NCI-H2107 treated with DMSO at 0.1 percent for 48 hours (cell line): ENCODE data around the gene KRT7.
A peak's percentile ranks its signal among the peaks of the same experiment; 100 is the strongest.
"Not testable (repeated sequence)": the region's sequence is repeated elsewhere in the genome, so short reads cannot be mapped to it uniquely, and the experiment has no call there.

Experiments used
- DNase-seq: peaks from one replicate; lab custom pipeline; 2025; ENCODE audit not compliant: unreplicated experiment; lab: John Stamatoyannopoulos, UW

Gene KRT7

DNA sequence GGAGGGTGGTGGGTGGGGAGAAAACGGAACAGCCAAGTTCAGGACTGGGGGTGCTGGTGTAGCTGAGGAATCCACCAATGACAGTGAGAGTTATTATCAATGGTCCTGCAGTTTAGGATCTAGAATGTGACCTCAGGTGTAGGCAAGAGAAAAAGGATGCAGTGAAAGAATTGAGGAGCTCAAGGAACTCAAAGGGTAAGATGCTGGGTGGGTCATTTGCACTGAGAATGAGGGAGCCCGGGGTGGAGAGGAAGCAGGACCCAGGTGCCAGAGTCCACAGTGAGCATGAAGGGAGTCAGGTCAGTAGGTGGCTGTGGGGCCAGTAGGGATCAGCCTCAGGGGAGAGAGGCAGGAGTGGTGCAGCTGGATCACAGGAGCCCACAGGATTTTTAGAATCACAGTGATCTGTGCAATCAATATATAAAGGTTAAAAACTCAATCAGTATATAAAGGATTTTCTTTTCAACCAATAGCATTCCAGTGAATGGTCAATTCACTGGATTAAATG, 3.2 kb upstream of the KRT7 start:
- no peak for DNase-seq

GRCh38 chr12:52230364-52231281, 2.4 kb upstream of the KRT7 start:
- DNase-seq = no peak

DNA sequence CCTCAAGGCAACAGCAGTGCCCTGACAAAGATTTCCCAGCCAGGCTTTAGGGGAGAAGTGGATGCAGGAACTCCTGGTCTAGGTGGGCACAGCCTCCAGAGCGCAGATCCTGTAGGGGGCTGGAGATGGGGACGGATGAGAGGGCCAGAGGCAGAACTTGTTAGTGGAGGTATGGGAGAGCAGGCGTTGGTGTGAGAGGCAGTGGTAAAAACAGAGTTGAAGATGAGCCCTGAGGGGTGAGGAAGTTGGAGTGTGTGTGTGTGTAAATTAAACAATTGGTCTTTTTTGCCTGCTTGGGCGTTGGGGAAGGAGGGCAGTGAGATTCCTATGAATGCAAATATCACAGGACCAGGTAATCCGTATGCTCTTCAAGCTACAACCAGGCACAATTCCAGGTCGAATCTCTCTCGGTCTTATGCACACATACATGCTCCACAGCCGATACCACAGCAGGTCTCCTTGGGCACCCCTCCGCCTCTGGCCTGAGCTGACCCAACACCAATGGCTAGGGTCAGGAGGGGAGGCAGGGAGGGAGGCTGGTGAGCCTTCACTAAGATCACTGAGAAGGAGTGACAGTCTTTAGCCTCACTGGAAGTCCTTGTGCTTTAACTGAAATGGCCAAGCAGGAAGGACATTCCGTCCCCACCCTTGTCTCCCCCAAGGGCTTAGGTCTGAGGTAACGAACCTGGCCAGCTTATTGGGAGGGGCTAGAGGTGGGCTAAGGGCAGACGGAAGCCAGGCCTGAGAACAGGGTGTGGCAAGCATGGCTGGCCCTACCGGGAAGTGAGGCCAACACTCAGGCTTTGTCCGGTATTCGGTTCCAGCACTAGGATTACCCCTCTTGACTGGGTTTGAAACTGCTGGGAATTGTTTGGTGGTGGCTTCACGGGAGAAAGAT, 1.5 kb upstream of the KRT7 start:
- DNase-seq = no peak

DNA sequence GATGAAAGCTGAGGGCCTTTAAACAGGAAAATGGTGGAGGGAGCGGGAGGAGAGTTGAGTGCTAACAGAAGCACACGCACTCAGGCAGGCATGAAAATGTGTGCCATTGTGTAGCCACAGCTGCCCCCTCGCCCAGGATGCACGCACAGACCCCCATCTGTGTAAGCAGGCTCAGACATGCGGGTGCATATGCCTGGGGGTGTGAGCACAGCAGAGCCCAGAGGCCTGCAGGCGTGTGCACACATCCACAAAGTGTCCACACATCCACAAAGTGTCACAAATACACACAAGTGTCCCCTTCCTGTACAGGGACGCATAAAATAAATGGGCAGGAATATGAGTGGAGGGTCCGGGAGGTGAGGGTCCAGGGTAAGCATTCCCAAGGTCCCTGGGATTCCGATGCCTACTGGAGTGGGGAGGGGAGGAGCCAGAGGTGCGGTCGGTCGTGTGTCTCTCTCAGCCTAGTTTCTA, 805 bp upstream of the KRT7 start:
- no peak for DNase-seq

DNA sequence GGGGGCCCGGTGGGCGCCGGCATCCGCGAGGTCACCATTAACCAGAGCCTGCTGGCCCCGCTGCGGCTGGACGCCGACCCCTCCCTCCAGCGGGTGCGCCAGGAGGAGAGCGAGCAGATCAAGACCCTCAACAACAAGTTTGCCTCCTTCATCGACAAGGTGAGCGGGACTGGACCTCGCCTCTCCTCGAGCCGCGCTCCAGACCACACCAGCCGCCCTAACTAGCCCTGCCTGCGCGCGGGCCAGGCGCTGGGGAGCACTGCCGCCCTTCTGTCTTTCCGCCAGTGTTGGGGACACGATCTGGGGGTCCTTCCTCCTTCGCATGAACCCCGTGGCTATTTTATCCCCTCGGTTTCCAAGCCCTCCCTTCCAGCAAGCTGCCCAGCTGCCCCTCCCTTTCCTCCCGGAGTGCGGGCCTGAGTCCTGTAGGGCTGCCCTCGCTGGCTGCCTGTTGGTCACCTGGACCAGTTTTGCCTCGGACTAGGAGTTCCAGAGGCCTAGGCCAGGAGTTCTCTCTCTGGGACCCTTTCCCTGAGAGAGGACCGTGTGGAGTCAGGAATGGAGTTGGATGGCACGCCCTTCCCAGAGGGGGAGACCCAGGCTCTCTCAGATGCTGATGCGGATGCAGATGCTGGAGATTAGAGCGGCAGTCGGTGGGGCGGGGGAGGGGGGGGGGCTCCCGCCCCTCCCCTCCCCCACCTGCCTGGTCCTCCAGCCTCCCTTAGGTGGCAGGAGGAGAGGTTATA, 592 bp downstream of the KRT7 start:
- DNase-seq = no peak

- DNase-seq = no peak
Measured at GRCh38 chr12:52234223-52234810, 1.3 kb downstream of the KRT7 start.

DNA sequence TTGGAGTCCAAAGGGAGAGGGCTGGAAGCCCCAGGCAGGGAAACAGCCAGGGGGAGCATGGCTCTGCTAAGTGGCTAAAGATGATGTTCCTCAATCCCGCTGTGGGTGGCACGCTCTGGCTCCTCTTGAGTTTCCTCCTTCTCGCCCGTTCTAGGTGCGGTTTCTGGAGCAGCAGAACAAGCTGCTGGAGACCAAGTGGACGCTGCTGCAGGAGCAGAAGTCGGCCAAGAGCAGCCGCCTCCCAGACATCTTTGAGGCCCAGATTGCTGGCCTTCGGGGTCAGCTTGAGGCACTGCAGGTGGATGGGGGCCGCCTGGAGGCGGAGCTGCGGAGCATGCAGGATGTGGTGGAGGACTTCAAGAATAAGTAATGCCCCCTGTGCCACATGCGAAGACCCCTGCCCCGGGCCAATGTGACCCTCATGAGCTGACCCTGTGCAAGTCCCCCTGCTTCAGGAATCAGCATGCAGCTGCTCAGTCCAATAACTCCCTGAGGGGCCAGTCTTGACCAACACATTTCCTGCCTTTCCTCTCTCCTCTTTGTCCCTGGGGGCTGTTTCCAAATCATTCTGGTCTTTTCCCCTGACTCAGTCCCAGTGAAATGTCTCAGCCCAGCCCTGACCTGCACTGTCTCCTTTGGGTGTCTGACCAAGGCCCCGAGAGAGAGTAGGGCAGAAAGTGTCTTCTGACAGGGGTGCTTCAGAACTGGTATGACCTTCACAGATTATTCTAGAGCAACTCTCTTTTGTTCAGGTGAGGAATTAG, 2.1 kb downstream of the KRT7 start:
- DNase-seq = no peak

- peak; percentile 59 for DNase-seq
Measured at GRCh38 chr12:52235822-52236361, 2.8 kb downstream of the KRT7 start.

DNA sequence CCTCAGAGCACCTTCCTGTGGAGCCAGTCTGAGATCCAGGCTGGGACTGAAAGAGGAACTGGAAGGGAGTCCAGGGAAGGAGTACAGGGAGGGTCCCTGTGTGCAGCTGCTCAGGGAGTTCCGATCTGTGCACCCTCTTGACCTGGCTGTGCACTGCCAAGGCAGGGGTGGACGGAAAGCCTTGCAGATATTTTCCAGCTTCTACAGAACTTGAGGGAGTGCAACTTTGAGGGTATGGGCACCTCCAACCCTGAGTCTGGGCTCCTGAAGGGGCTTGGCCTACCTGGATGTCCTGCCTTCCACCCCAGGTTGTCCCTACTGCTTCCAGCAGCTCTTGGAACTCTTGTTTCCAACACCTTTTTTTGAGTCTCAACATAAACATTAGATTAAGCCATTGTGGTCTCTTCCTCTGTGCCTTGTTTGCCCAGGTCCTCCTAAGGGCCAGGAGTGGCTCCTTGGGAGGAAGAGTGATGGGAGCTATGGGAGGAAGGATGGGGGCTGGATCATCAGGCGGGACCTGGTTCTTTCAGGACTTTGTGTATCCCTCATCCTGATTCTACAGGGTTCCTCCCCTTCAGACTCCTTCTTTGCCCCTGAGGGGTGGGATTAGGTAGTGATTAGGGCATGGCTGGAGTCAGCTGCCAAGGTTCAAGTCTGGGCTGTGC, 3.5 kb downstream of the KRT7 start:
- no peak for DNase-seq

GRCh38 chr12:52238207-52238840, 5.3 kb downstream of the KRT7 start:
- no peak for DNase-seq

DNA sequence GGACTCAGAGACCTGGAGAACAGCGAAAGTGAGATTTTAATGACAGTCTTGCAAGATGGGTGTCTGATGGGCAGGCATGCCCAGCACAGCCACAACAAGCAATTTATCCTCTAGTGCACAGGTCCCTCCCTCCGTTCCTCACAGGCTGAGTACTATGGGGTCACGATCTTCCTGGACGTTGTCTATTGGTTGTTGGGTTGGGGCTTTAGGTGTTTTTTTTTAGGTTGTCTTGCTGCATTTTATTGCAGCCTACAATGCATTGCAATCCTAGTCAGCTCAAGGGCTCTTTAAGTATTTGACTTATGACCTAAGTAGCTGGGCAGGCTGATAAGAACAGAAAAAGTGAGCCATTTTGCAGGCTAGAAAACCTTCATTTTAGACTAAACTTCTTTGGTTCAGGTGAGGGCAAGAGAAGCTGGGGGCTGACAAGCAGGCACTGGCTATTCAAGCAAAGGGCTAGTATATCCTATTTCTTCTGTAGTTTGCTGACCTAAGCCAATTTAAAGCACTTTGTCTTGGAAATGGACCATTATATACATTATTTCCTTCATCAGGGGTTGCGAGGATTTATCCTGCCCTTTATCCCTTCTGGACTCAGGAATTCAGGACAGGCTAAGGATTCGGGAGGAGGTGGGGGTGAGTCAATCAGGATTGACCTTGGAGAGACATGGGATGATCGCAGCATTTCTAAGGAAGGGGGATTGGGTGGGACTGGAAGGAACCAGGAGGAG, 6.0 kb downstream of the KRT7 start:
- no peak for DNase-seq

DNA sequence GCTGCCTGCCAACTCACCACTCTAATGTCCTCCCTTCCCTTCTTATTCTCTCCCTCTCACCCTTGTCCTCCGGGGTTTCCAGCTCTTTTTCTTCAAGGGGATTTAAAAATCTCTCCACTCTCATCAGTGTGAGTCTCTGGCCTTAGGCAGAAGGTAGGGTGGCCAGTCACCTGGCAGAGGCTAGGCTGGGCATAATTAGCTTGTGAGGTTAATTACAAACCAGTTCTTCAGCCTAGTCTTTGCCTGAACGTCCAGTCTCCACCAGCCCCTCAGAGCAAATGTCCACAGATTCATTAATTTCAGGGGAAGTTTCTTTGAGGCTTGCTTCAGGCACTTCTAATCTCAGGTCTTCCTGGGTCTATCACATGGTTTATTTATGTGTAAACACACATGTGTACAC, 6.7 kb downstream of the KRT7 start:
- DNase-seq = no peak

GRCh38 chr12:52240247-52240646, 7.2 kb downstream of the KRT7 start:
- DNase-seq = not testable (repeated sequence)

DNA sequence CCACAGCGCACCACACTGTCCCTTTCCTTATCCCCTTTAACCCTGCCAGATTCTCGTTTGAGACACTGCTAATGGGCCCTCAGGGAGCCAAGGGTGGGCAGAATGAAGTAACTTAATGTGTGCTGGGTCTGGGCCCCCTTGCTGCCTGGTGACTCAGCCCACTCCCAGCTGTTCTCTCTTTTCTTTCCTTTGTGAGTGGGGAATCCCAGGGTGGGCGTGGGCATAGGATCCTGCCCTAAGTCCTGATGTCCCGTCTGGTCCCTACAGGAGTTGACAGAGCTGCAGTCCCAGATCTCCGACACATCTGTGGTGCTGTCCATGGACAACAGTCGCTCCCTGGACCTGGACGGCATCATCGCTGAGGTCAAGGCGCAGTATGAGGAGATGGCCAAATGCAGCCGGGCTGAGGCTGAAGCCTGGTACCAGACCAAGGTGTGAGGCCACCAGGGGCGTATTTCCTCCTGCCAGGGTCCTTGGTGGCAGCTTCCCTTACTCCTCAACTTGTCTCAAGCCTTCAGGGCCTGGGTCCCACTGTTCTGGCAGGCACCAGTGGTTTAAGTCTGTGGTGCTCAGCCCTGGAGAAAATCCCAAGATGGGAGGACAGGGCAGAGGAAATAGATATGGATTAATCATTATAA, 8.3 kb downstream of the KRT7 start:
- no peak for DNase-seq

GRCh38 chr12:52242442-52243258, 9.6 kb downstream of the KRT7 start:
- no peak for DNase-seq

GRCh38 chr12:52243259-52243855, 10.3 kb downstream of the KRT7 start:
- no peak for DNase-seq
